HUDEP-2 (cell line): Measurements from ENCODE around the gene HOXA3.

Experiments used
- DNase-seq, 76 experiments: peaks; one replicate each; lab custom pipeline; 2025; ENCODE audit not compliant: unreplicated experiment in 76 of 76; lab: John Stamatoyannopoulos, UW

HOXA3 gene

DNA sequence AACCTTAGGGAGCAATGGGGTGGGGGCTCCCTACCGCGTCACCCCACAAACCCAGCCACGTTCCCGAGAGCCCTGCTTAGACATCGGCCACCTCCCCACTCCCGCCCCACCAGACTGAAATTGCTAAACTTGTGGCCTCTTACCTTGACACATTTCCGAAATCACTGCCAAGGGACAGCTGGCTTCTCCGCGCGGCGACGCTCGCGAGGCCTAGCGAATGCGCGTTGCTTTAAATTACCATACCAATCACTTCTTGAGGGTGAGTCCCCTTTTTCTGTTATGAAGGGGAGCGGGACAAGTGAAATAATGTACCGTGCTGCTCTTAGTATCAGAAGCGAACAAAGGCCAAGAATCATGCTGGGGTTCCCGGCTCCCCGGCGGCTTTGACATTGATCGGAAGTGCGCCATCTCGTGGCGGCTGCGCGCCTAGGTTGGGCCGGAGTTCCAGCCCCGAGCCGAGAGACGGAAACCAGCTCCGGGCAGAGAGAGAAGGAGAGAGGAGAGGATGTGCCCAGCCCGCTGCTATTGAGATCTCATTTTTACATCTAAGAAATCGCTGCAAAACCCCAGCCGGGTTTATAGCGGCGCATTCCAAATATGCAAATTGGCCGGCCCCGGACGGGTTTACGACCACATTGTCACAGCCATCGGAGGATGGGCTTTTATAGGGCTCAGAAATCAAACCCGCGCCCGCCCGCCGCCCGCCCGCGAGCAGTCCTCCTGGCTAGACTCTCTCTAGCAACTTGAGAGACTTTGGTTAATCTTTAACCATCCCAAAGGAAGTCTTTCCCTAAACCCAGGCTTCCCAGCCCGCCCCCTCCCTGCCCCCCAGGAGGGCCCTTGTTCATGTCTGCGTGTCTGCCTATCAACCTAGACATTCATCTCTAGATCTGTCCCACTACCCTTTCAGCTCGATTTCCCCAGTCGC lies 27.4 kb upstream of the HOXA3 start:
- DNase-seq, result peak in 45 of 76 experiments; percentile 1 to 73 (median 33)

DNA sequence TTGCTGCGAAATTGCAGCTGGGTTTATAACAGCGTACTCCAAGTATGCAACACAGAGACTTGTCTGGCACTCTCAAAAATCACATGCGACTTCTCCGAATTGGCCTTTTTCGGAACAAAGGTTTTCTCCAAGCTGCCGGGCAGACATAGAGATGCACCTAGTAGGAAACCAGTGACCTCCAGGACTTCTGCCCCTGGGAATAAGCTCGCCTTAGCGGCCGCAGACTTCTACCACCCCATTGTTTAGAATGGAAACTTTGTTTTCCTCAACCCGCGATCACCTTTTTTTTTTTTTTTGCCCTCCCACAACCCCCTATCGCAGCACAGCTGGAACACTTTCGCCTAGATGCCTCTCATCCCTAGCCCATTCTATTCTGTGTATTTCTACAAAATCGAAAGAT lies 26.6 kb upstream of the HOXA3 start:
- DNase-seq, result no peak

DNA sequence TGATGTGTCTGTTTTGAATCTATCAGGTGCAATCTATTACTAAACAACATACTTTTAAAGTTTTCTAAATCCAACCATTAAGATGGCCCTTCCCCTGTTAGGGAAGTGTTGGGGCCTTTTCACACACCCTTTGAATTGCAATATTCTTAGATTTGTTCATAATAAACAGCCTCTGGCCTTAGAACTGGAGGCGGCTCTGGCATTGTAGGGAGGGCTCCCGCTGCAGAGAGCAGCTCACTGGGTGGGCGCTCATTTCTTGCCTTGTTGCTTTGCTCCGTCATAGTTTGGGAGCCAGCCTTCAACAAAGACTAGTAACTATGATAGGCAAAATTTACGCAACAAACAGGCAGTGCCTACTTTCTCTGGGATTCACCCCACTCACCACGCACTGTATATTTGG lies 26.0 kb upstream of the HOXA3 start:
- no peak for DNase-seq

- DNase-seq, result no peak
These were observed 25.5 kb upstream of the HOXA3 start for GRCh38 chr7:27177795-27178320.

- no peak for DNase-seq
These were observed 24.8 kb upstream of the HOXA3 start for GRCh38 chr7:27176962-27177794.

DNA sequence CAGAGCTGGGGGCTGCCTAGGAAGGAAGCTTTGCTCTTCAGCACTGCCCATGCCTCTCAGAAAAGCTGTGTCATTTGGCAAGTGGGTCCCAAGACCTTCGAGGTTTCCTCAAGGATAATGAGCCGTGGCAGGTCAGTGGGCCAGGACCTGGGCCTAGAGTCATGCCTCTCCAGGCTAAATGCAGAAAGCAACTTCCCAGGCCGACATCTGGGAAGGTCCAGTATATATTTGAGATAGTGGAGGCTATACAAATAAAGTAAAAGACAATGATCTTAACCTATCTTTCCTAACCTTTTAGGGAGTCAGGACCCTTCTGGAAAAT lies 24.1 kb upstream of the HOXA3 start:
- no peak for DNase-seq

DNA sequence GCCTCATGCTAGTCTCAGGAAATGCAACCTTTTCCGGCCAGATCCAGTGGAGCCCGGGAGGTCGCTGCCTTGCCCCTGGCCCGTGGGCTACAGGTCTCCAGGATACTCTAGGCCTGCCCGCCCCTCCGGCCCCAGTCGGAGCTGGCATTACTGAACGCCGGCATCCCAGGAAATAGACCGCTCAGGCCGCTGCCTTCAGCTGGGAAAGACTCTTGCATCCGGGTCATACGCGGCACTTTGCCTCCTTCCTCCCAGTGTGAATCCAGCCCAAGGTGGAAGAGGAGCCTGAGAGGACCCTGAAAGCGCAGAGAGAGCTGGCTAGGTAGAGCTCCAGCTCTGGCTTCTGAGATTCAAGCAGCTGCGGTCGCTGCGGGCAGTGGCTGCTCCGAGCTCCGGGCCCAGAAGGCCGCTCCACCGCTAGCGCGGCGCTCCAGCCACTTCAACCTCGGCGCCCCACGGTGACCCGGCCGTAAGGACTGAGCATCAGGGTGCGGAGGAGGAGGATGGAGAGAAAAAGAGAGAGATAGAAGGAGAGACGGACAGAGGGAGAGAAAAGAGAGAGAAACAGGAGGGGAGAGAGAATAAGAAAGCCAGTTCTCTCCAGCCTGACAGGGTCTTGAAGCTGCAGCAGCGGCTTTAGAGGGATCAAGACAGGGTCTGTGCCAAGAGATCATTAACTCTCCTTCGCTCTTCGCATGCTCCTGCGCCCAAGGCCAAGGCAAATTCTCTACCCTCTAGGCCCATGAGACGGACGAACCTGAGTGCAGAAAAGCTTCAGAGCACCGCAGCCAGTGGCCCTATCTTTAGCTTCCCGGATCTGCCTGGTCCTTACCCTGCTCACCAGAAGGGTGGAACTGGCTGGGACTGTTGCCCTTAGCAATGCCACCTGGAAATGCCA lies 23.5 kb upstream of the HOXA3 start:
- no peak for DNase-seq

DNA sequence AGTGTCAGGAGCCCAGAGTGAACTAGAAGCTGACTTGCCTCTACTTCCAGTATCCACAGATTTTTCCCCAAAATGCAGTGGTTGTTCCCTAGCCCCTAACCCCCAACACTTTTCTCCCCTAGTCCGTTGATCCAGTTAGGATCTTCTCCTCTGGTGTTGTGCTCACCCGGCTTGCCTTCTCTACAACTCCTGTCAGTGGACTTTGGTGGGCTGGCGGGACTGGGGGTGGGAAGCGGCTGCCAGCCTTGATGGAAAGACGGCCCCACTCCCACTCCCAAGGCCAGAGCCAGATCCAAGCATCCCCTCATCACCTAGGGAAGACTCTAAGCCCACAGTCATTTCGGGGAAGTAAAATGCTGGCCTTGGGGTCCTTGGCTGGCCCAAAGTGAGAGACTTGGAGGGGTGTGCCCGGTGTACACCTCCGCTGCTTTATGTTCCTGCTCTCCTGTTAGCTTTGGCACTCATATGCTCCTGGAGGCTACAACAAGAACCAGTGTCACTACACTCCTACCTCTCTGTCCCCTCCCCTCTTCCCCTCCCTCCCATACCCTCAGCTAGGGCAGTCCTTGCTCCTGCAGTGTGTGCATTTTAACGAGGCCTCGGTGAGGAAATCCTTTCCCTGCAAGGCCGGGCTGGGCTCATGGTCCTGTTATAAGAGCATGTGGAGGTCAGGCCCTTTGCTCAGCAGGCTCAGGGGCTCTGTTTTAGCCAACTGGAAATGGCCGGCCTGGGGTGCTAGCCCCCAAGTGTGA lies 22.7 kb upstream of the HOXA3 start:
- DNase-seq, result no peak

GRCh38 chr7:27173956-27174873 lies 21.8 kb upstream of the HOXA3 start, which contains the start of gene HOXA10:
Gene HOXA10 (minus strand): TSS chr7:27174320. CDS start chr7:27174306, 14 bp downstream.
- no peak for DNase-seq

GRCh38 chr7:27173511-27173955 lies 21.1 kb upstream of the HOXA3 start:
- no peak for DNase-seq

DNA sequence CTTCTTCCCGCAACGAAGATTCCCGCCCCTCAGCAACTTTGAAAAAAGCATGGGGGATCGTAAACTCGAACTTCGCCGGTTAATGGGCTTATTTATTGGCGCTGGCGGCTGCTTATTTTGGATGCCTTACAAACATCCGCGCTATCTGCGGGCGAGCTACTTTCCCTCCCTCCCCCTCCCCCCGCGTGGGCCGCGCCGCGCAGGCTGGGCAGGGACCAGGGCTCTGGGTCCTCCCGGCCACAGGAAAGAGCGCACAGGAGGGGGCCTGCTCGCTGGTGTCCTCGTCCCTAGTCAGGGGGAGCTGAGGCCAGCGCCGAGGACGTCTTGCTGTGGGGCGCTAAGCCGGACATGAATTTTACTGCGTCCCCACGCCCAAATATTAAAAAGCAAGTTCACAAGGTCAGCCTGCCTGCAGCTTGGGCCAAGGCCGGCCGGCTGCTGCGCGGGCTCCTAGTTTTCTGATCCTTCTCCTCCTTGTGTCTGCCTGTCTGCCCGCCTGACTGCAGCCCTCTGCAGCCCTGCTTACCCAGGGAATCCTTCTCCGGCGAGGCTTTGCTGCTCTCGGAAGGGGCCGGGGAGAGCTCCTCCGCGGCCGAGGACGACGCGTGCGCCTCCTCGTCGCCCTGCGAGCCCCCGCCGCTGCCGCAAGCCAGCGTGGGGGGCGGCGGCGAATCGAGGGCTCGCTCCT lies 20.6 kb upstream of the HOXA3 start:
- no peak for DNase-seq

DNA sequence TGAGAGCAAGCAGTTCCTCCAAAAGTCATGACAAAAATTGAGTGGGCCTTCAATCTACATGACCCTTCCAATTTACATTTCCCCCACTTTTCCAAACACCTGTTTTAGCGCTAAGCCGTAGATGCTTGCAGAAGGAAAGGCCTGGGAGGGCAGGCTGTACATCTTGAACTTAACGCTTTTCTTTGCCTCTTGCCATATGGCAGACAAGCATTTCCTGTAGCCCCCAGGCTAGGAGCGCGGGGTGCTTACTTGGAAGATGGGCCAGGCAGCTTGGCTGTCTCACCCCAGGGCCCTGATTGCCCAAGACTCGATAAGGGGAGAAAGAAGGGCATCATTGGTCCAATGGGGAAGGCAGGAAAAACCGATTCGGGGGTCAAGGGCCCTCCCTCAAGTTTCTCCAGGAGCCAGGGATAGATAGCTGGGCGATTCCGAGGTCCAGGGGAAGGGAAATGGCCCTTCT lies 20.0 kb upstream of the HOXA3 start:
- no peak for DNase-seq

DNA sequence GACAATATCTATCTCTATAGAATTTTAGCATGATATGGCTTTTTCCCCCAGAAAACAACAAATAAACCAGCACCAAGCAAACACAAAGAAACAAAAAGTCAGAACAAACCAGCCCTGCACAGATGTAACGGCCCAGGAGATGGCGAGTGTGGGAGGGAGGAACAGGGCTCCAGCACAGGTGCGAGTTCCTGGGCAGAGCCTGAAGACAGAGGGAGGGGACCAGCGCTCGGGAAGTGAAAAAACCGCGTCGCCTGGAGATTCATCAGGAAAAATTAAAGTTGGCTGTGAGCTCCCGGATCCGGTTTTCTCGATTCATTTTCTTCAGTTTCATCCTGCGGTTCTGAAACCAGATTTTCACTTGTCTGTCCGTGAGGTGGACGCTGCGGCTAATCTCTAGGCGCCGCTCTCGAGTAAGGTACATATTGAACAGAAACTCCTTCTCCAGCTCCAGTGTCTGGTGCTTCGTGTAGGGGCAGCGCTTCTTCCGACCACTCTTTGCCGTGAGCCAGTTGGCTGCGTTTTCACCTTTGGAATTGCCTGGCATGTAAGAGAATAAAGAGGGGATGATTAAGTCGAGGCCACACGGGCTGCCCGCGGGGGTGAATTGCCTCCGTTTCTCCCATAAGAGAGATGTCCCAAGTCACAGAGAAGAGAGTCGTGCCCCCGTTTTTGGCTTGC lies 19.4 kb upstream of the HOXA3 start:
- no peak for DNase-seq

GRCh38 chr7:27171325-27171636 lies 18.9 kb upstream of the HOXA3 start:
- DNase-seq, result no peak

DNA sequence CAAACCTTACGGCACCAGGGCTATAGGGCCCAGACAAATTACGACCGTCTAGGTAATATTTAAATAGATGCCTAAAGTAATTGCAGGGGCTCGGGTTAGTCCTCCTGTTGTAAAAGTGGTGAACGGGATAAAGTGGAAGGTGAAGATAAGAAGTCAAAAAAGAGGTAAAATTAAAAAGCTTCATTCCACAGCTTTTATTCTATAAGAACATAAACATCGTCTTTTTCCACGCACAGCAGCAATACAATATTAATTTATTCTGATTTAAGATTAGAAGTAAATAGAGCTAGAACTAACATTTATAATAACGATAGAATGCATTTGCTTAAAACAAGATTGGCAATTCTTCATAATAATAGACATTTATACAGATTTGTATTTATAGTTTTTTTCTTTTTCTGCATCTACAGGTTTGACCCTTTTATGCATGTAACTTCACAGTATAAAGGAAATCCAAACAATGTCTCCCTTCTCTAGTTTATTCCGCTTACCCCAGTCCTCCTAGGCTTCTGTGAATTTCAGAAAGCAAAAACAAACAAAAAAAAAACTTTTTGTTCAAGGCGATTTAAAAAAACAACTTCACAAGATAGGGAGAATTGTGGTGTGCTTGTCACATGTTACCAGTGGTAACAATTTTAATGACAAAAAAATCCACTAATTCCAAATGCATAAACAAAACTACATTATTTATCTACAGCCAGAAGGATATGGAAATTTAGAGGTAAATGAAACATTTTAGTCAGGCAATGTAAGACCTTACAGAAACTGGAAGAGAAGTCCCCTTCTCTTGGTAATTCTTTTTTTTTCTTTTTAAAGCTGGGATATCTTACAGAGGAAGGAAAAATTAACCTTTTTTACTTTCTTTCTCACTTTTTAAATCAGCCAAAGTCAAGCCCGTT lies 18.3 kb upstream of the HOXA3 start:
- DNase-seq, result no peak

GRCh38 chr7:27169658-27170425 lies 17.5 kb upstream of the HOXA3 start:
- DNase-seq, result no peak
